ENCODE results near the gene KRTAP5-11. TPM values are rescaled to one million over a fixed set of nuclear protein-coding genes. Genes with fewer than 3 reads are reported as not detected.
"Not testable (repeated sequence)": the region's sequence is repeated elsewhere in the genome, so short reads cannot be mapped to it uniquely, and the experiment has no call there.

KRTAP5-11 gene
- total RNA-seq, 2 donors from 2014 or later, result 2.9 to 5.7 TPM

DNA sequence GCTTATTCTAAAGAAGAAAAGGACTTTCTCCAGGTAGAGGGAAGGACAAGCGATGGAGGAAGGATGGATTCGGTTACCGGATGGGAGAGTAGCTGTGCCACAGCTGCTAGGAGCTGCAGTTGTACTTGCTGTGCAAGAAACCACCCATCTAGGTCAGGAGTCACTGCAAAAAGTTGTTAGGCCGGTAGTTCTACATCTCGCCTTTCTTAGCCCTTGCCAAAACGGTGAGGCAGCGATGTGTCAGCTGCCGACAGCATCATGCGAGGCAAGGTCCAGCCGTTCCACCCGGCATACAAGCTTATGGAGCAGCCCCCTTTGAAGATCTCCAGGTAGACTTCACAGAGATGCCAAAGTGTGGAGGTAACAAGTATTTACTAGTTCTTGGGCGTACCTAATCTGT lies 32.3 kb upstream of the KRTAP5-11 start:
- H3K9ac ChIP-seq (ENCODE audit: extremely low read depth, low read length, poor library complexity, severe bottlenecking); H3K36me3 Mint-ChIP-seq (ENCODE audit: low read depth); H3K36me3 ChIP-seq (ENCODE audit: control insufficient read depth, insufficient read depth, low read length); H3K4me1 ChIP-seq (ENCODE audit: control insufficient read depth, insufficient read depth, low read length); H3K9me3 Mint-ChIP-seq; H3K4me3 ChIP-seq (ENCODE audit: low read length); H3K4me3 Mint-ChIP-seq; DNase-seq; H3K27ac ChIP-seq (ENCODE audit: low read depth, low read length); H3K27me3 ChIP-seq (ENCODE audit: control insufficient read depth, insufficient read depth, low read length, poor library complexity, severe bottlenecking); H3K4me1 Mint-ChIP-seq; H3K27ac Mint-ChIP-seq; H3K9me3 ChIP-seq (ENCODE audit: control insufficient read depth, low read length): not testable (repeated sequence)
- peaks cover 11% of the 10 kb centered on the region for H3K27me3 Mint-ChIP-seq (ENCODE audit: insufficient read depth)
- WGBS, 2 experiments (ENCODE audit: insufficient coverage in 1 of 2, insufficient read length in 1 of 2), result 87 to 91% methylated on average over 8 to 12 of the region's 12 CpGs

DNA sequence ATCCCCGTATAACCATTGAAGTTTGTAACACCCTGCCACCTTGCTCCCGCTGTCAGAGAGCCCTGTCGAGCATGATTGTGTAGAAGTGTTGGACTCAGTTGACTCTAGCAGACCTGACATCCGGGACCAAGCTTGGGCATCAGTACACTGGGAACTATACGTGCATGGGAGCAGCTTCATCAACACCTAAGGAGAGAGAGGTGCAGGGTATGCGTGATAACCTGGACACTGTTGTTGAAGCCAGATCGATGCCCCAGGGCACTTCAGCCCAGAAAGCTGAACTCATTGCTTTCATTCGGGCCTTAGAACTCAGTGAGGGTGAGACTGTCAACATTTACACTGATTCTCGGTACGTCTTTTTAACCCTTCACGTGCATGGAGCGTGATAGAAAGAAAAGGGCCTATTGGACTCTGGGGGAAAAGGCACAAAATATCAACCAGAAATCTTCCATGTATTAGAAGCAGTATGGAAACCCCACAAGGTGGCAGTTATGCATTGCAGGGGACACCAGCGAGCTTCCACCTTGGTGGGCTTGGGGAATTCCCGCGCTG lies 31.8 kb upstream of the KRTAP5-11 start:
- not testable (repeated sequence) for H3K27me3 ChIP-seq (ENCODE audit: control insufficient read depth, insufficient read depth, low read length, poor library complexity, severe bottlenecking); H3K27ac Mint-ChIP-seq; H3K4me3 ChIP-seq (ENCODE audit: low read length); DNase-seq; H3K4me1 ChIP-seq (ENCODE audit: control insufficient read depth, insufficient read depth, low read length); H3K36me3 ChIP-seq (ENCODE audit: control insufficient read depth, insufficient read depth, low read length); H3K36me3 Mint-ChIP-seq (ENCODE audit: low read depth); H3K9ac ChIP-seq (ENCODE audit: extremely low read depth, low read length, poor library complexity, severe bottlenecking); H3K9me3 ChIP-seq (ENCODE audit: control insufficient read depth, low read length); H3K4me3 Mint-ChIP-seq; H3K27ac ChIP-seq (ENCODE audit: low read depth, low read length); H3K4me1 Mint-ChIP-seq; H3K9me3 Mint-ChIP-seq
- peaks cover 14% of the 10 kb centered on the region for H3K27me3 Mint-ChIP-seq (ENCODE audit: insufficient read depth)
- 77 to 86% methylated on average over 10 to 14 of the region's 15 CpGs for WGBS, 2 experiments (ENCODE audit: insufficient coverage in 1 of 2, insufficient read length in 1 of 2)

DNA sequence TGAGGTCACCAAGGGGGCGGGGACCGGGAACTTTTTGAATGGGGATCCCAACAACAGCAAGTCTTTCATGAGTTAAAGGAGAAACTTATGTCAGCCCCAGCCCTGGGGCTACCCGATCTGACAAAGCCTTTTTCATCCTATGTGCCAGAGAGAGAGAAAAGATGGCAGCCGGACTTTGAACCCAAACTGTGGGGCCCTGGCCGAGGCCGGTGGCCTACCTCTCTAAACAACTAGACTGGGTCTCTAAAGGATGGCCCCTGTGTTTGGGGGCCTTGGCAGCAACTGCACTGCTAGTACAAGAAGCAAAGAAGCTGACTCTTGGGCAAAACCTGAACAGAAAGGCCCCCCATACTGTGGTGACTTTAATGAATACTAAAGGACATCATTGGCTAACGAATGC lies 31.3 kb upstream of the KRTAP5-11 start:
- not testable (repeated sequence) for H3K4me3 ChIP-seq (ENCODE audit: low read length); H3K36me3 Mint-ChIP-seq (ENCODE audit: low read depth); H3K27me3 ChIP-seq (ENCODE audit: control insufficient read depth, insufficient read depth, low read length, poor library complexity, severe bottlenecking); H3K4me3 Mint-ChIP-seq; H3K36me3 ChIP-seq (ENCODE audit: control insufficient read depth, insufficient read depth, low read length); H3K27ac Mint-ChIP-seq; H3K27ac ChIP-seq (ENCODE audit: low read depth, low read length); H3K9me3 Mint-ChIP-seq; DNase-seq; H3K9ac ChIP-seq (ENCODE audit: extremely low read depth, low read length, poor library complexity, severe bottlenecking); H3K4me1 Mint-ChIP-seq; H3K4me1 ChIP-seq (ENCODE audit: control insufficient read depth, insufficient read depth, low read length); H3K9me3 ChIP-seq (ENCODE audit: control insufficient read depth, low read length)
- WGBS, 2 experiments (ENCODE audit: insufficient coverage in 1 of 2, insufficient read length in 1 of 2), result 90 to 92% methylated on average over 3 to 6 of the region's 7 CpGs
- H3K27me3 Mint-ChIP-seq (ENCODE audit: insufficient read depth), result peaks cover 18% of the 10 kb centered on the region

DNA sequence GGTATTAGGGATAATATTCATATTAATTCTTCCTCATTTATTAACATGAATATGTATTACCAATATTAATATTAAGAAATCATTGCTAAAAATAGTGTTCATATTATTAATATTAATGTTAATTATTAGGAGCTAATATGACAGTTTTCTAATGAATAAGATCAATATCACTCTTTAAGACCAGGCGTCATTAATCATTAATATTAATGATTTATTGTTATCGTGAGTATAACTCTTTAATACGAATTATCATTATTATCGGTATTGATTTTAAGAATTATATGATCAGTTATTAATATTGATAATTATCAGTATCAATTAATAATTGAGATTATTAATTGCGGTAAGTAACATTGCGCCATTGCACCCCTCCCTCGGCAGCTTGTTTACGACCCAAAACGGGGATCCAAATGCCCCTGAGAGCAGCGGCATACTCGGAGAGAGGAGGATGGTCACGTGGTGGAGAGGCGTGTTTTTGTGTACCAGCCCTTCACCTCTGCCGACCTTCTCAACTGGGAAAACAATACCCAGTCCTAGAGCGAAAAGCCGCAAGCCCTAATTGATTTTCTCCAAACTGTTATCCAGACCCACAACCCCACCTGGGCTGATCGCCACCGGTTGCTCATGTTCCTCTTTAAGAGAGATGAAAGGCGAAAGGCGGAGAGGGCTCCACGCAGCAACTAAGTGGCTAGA lies 28.7 kb upstream of the KRTAP5-11 start:
- H3K27ac ChIP-seq (ENCODE audit: low read depth, low read length); H3K9ac ChIP-seq (ENCODE audit: extremely low read depth, low read length, poor library complexity, severe bottlenecking); H3K27ac Mint-ChIP-seq; H3K9me3 ChIP-seq (ENCODE audit: control insufficient read depth, low read length); H3K36me3 ChIP-seq (ENCODE audit: control insufficient read depth, insufficient read depth, low read length); H3K4me3 ChIP-seq (ENCODE audit: low read length); H3K4me1 Mint-ChIP-seq; H3K4me1 ChIP-seq (ENCODE audit: control insufficient read depth, insufficient read depth, low read length); DNase-seq; H3K27me3 ChIP-seq (ENCODE audit: control insufficient read depth, insufficient read depth, low read length, poor library complexity, severe bottlenecking); H3K36me3 Mint-ChIP-seq (ENCODE audit: low read depth); H3K4me3 Mint-ChIP-seq; H3K9me3 Mint-ChIP-seq: not testable (repeated sequence)
- peaks cover 23% of the 10 kb centered on the region for H3K27me3 Mint-ChIP-seq (ENCODE audit: insufficient read depth)
- 93 to 94% methylated on average over 8 to 13 of the region's 21 CpGs for WGBS, 2 experiments (ENCODE audit: insufficient coverage in 1 of 2, insufficient read length in 1 of 2)

DNA sequence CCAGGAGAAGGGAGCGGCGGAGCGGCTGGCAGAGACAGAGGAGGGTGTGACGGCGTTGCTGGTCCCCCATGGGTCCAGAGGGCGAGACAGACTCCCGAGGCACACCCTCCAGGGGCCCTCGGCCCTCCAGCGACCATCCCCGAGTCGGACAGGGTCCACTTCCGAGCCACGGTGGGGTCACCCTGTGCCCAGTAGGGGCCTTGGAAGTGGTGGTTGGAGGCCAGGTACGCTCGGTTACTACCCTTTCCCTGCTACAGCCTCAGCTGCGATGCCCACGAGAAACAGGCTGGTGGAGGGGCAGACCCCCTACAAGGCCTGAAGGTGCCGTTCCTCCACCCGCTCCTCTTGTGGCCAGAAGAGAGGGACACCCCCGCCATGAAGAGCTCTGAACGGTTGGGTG lies 25.6 kb upstream of the KRTAP5-11 start:
- DNase-seq; H3K36me3 Mint-ChIP-seq (ENCODE audit: low read depth); H3K9me3 ChIP-seq (ENCODE audit: control insufficient read depth, low read length); H3K36me3 ChIP-seq (ENCODE audit: control insufficient read depth, insufficient read depth, low read length); H3K4me3 ChIP-seq (ENCODE audit: low read length); H3K9ac ChIP-seq (ENCODE audit: extremely low read depth, low read length, poor library complexity, severe bottlenecking); H3K4me1 Mint-ChIP-seq; H3K27me3 ChIP-seq (ENCODE audit: control insufficient read depth, insufficient read depth, low read length, poor library complexity, severe bottlenecking); H3K4me1 ChIP-seq (ENCODE audit: control insufficient read depth, insufficient read depth, low read length); H3K9me3 Mint-ChIP-seq; H3K27ac Mint-ChIP-seq; H3K27ac ChIP-seq (ENCODE audit: low read depth, low read length): not testable (repeated sequence)
- 27% methylated on average over 10 of the region's 21 CpGs; no CpG with 5 or more reads in 1 of the 2 experiments for WGBS, 2 experiments (ENCODE audit: insufficient coverage in 1 of 2, insufficient read length in 1 of 2)
- Mint-ChIP-seq H3K27me3 (ENCODE audit: insufficient read depth) (peaks cover 33% of the 10 kb centered on the region), H3K4me3 (peak overlapping the region; percentile 59)

DNA sequence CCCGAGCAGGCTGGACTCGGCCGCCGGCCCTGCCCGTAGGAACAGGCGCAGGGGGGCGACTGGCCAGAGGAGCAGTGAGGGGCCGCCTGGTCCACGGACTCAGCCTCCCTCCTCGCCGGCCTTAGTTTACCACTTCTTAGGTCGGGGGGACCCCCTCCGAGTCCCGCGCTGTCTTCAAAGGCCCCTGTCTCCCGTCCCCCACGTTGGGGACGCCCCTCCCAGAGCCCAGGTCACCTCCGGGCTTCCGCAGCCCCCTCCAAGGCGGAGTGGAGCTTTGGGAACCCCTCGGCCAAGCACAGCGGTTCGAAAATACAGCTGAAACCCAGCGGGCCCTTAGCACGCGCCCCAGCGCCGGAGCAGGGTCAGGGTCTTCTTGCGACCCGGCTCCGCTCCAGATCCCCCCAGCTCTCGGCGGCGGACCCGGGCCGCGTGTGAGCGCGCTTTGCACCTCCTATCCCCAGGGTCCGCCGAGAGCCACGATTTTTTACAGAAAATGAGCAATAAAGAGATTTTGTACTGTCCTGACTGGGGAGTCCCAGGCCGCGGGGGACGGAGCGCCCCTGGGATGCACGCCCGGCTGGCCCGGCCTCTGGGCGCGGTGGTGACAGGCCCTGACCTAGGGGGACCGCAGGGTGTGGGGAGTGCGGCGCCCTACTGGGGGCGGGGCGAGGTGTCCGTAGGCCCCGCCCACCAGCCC lies 25.0 kb upstream of the KRTAP5-11 start:
- WGBS, 2 experiments (ENCODE audit: insufficient coverage in 1 of 2, insufficient read length in 1 of 2), result 9 to 20% methylated on average over 1 to 40 of the region's 59 CpGs
- not testable (repeated sequence) for H3K27ac Mint-ChIP-seq; H3K27ac ChIP-seq (ENCODE audit: low read depth, low read length); H3K36me3 ChIP-seq (ENCODE audit: control insufficient read depth, insufficient read depth, low read length); H3K4me1 Mint-ChIP-seq; H3K27me3 ChIP-seq (ENCODE audit: control insufficient read depth, insufficient read depth, low read length, poor library complexity, severe bottlenecking); H3K36me3 Mint-ChIP-seq (ENCODE audit: low read depth); H3K9me3 Mint-ChIP-seq; H3K9me3 ChIP-seq (ENCODE audit: control insufficient read depth, low read length); H3K9ac ChIP-seq (ENCODE audit: extremely low read depth, low read length, poor library complexity, severe bottlenecking); H3K4me1 ChIP-seq (ENCODE audit: control insufficient read depth, insufficient read depth, low read length)
- H3K4me3 Mint-ChIP-seq, result peak overlapping the region; percentile 59
- peak; percentile 79 for DNase-seq
- peak overlapping the region; percentile 69 for H3K4me3 ChIP-seq (ENCODE audit: low read length)
- peaks cover 29% of the 10 kb centered on the region for H3K27me3 Mint-ChIP-seq (ENCODE audit: insufficient read depth)
